OCI-LY1 (cell line): ENCODE measurements around the gene FBXW11.

Experiments
- EZH2 ChIP-seq: fragments of 200-600 bp; sonication (generic), shearing (Covaris generic); IDR thresholded peaks from 2 replicates; pipeline ENCODE4 v1.8.0; 2017; ENCODE audit warnings: borderline replicate concordance, mixed run types, mild to moderate bottlenecking, antibody characterized with exemption, low read length, moderate library complexity, mixed read lengths
- TF ChIP-seq, protein P1 (sequence below): fragments of 200-600 bp; sonication (generic), shearing (Covaris generic); IDR thresholded peaks from 2 replicates; pipeline ENCODE4 v1.5.1; 2017; ENCODE audit warnings: mild to moderate bottlenecking, antibody characterized with exemption, low read length, moderate library complexity, mixed read lengths

DNA sequence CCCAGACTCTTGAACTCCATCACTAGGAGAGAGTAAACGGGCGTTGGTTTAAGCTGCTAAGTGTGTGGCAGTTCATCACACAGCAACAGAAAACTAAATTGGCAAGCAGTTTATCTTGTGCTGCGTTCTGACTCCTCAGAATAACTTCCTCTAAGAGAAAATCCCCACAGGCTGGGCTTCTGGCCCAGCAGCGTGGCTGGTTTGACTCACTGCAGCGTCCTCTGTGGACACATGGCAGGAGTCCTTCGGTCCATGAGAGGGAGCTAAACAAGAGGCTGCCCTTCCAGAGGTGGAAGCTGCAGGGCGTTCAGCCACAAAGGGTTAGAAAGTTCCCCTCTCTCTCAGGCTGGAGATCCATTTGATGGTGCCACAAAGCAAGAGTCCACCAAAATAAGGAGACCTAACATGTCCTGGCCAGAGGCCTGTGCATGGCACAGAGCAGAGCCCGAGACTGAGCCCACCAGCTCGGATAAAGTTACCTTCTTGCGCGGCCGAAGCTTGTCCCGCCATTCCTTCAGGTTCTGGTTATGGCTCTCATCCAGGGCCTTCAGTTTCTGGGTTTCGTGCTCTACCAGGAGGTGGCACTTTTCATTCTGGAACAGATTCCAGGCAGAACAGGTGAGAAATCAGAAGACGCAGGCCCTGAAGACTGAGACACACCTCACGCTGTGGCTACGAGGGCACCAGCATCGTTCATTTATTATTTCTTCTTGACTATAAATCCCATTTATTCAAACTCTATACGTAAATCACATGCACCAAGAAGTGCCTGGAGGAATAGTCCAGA is 46.2 kb upstream of the FBXW11 start:
- TF ChIP-seq, protein P1, sequence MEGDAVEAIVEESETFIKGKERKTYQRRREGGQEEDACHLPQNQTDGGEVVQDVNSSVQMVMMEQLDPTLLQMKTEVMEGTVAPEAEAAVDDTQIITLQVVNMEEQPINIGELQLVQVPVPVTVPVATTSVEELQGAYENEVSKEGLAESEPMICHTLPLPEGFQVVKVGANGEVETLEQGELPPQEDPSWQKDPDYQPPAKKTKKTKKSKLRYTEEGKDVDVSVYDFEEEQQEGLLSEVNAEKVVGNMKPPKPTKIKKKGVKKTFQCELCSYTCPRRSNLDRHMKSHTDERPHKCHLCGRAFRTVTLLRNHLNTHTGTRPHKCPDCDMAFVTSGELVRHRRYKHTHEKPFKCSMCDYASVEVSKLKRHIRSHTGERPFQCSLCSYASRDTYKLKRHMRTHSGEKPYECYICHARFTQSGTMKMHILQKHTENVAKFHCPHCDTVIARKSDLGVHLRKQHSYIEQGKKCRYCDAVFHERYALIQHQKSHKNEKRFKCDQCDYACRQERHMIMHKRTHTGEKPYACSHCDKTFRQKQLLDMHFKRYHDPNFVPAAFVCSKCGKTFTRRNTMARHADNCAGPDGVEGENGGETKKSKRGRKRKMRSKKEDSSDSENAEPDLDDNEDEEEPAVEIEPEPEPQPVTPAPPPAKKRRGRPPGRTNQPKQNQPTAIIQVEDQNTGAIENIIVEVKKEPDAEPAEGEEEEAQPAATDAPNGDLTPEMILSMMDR = no peak
- TF ChIP-seq EZH2 = no peak
